Stimulated activated CD8-positive, alpha-beta memory T cell treated with anti-CD3 and anti-CD28 coated beads, Interleukin-7, amount 100 ng/mL, for 24 hours (primary cell): ENCODE data around the gene HGS.
"Not testable (repeated sequence)": the region's sequence is repeated elsewhere in the genome, so short reads cannot be mapped to it uniquely, and the experiment has no call there.

Experiments used
- DNase-seq: peaks from one replicate; pipeline ENCODE4 v3.0.0-alpha.2; 2020; ENCODE audit warnings: low read depth

Gene HGS

DNA sequence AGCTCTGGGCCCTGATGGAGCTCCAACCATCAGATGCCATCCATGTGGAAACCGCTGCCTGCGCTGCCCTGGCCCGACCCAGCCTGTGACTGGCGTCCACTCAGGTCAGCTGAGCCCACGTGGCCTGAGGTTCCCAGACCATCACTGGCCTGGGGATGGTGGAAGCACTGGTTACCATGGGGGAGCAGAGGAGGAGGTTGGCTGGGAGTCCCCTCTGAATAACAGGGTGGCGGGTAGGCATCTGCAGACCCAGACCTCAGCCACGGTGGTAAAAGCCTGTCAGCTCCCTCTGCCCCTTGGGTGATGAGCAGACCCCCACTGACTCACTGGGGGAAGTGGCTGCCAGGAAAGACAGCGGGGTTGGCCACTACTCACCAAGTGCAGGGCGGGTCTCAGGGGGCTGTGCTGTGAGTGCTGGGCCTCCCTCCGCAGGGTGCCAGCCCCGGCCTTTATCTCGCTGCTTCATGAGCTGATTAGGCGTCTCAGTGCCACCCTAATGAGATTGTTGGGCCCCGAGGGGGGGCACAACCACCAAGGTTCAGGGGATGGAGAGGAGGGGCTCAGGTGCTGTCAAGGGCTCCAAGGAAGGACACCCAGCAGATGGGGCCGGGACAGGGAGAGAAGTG lies 27.6 kb upstream of the HGS start, which contains the start of gene PDE6G:
TSS of gene PDE6G (minus strand) at position 425 of the 626 bp plus-strand sequence. CDS start 3,237 bp downstream, outside the sequence.
- DNase-seq = no peak

- DNase-seq = no peak
These were observed 27.0 kb upstream of the HGS start for GRCh38 chr17:81656835-81657234.

DNA sequence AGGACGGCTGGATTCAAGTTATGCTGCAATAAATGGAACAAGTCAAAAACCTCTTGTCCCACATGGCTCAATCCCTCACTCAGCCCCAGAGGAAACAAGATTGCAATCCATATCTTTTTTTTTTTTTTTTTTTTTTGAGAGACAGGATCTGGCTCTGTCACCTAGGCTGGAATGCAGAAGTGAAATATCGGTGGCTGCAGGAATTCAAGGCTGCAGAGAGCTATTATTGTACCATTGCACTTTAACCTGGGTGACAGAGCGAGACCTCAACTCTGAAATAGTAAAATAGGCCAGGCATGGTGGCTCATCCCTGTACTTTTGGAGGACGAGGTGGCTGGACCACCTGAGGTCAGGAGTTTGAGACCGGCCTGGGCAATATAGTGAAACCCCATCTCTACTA lies 24.8 kb upstream of the HGS start:
- no peak for DNase-seq

GRCh38 chr17:81660441-81660840 lies 23.4 kb upstream of the HGS start:
- DNase-seq = no peak

DNA sequence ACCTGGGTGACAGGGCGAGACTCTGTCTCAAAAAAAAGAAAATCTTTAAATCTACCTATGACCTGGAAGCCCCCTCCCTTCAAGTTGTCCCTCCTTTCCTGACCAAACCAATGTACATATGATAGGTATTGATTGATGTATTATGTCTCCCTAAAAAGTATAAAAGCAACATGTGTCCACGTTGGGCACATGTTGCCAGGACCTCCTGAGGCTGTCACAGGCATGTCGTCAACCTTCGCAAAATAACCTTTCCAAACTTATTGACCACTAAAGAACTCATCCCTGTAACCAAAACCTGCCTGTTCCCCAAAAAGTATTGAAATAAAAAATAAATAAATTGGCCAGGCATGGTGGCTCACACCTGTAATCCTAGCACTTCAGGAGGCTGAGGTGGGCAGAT lies 21.8 kb upstream of the HGS start:
- no peak for DNase-seq

GRCh38 chr17:81664051-81664470 lies 19.8 kb upstream of the HGS start:
- DNase-seq = no peak

DNA sequence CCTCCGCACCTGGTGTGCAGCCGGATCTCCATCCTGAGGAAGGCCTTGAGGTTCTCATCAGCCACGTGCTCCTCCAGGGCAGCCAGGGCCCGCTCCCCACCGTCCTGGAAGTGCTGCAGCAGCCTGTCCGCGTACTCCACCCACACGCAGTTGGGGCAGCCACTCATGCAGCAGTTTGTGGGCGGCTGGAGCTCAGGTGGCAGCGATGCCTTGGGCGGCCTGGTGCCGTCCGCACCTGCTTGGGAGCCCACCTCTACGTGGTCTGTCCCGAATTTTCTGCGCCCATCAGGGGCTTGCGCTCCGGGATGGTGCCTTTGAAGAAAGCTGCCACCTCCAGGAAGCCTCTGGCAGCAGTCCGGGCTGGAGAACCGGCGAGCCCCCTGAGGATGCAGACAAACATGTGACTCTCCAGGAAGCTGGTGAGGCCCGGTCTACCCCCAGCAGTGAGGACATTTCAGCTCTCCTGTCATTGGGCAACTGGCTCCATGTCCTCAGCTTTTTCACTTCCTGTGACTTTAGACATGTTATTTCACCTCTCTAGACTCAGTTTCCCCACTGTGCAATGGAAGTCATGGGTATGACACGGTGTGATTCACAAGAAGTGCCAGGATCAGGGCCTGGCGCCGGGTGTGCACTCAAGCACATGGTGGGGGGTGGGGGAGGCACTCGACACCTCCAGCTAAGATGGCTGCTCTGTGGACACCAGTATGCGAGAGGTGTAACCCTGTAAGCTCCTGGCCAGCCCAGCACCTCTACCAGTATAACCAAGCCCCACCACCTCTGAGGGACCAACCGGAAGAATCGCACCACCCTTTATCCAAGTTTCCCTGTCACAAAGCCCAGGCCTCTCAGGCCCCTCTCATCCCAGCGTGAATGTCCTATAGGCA lies 18.4 kb upstream of the HGS start:
- peak; percentile 46 for DNase-seq

GRCh38 chr17:81666092-81666341 lies 17.8 kb upstream of the HGS start:
- no peak for DNase-seq

DNA sequence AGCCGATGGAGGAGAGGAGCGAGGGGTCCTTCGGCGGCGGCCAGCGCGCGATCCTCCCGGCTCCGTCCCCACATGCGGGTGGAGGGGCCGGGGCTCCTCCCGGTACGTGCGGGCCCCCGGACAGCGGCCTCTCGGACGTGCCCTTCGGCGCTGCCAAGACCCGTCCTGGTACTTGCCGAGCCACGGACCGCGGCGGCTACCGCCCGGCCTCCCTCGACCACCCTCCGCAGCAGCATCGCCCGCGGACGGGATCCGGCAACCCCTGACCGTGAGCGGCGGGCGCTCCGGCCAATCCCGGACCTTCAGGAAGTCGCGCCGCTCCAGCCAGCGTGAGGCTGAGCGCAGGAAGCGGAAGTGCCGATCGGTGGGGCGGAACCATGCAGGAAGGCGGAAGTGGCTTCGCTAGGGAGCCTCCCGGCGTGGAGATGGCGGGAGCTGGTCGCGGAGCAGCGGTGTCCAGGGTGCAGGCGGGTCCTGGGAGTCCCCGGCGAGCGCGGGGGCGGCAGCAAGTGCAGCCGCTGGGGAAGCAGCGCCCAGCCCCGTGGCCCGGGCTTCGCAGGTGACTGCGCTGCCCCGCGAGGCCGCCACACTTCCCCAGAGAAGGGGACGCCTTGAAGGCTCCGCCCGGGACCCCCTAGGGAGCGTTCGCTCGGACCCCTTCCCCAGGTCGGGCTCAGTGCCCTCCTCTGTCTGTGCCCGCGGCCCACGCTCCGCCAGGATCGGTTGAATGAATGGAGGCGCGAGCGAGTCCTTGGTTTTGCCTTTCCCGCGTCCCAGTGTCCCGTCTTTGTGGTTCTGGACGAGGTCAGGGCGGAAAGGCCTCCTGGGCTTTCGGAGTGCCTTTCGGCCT lies 17.2 kb upstream of the HGS start, which contains the start of the genes CCDC137 and OXLD1:
TSS of gene CCDC137 (plus strand) at position 396 of the 850 bp plus-strand sequence. CDS start at position 426, 30 bp downstream.
TSS of gene OXLD1 (minus strand) at position 264 of the 850 bp plus-strand sequence. CDS start at position 236, 28 bp downstream.
- peak; percentile 86 for DNase-seq

GRCh38 chr17:81667754-81668153 lies 16.1 kb upstream of the HGS start:
- no peak for DNase-seq

DNA sequence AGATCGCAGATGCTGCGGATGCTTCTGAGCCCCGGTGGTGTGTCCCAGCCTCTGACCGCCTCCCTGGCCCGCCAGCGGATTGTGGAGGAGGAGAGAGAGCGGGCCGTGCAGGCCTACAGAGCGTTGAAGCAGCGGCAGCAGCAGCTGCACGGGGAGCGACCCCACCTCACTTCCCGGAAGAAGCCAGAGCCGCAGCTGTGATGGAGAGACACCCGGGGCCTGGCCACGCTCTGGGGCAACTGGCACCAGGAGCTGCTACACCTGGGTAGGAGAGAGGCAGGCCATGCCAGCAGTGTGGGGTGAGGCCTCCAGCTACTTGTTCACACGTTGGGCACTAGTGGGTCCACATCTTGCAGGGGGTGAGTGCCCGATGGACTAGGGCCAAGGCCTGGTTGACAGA lies 11.3 kb upstream of the HGS start:
- DNase-seq = no peak

DNA sequence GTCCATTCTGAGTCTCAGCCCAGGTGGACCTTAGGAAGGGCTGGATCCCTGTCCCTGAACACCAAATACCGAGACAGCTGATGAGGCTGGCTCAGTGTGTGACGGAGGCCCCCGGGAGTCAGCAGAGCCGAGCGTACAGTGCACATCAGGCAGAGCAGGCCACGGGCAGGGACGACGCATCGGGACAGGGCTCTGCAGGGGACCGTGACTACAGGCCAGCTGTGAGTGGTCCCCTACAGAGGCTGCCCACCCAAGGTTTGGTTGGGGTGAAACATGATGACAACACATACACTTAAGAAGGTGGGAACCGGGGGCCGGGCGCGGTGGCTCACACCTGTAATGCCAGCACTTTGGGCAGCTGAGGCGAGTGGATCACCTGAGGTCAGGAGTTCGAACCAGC lies 10.9 kb upstream of the HGS start:
- no peak for DNase-seq

GRCh38 chr17:81673561-81674258 lies 10.1 kb upstream of the HGS start:
- no peak for DNase-seq

- not testable (repeated sequence) for DNase-seq
These were observed 8.1 kb upstream of the HGS start for GRCh38 chr17:81675515-81676221.

- DNase-seq = no peak
These were observed 6.9 kb upstream of the HGS start for GRCh38 chr17:81676906-81677305.

DNA sequence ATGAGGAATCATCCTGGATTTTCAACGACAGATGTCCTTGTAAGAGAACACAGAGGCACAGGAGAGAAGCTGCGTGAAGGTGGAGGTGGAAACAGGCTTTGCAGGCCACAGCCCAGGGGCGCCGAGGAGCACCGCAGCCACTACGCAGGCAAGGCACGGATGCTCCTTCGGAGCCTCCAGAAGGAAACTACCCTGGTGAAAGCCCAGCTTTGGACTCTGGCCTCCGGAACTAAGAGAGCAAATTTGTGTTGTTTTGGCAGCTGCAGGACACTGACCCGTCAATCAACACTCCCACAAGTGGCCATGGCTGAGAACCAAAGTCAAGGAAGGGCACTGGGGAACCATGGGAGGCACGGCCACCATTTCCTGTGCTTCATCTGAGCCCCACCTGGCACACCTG lies 3.7 kb upstream of the HGS start:
- DNase-seq = no peak

DNA sequence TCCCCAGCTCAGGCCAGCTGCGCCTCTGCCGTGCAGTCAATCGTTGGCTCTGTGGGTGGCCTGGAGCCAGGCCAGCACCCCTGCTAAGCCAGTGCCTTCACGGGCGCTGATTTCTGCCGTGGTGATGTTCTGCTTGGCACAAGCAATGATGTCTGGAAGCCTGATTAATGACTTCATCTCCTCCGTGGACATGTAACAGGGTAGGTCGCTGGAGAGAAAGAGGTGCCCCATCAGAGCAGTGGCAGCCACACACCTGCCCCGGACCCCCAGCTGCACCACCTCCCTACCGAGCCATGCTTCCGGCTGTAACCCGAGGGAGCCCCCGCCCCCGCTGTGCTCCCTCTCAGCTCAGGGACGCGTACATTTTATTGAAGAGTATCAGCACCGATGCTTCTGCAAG lies 2.1 kb upstream of the HGS start:
- no peak for DNase-seq

- DNase-seq = no peak
These were observed 1.1 kb upstream of the HGS start for GRCh38 chr17:81682565-81683207.

GRCh38 chr17:81683208-81683583 lies 615 bp upstream of the HGS start:
- no peak for DNase-seq

- DNase-seq = no peak
These were observed 666 bp downstream of the HGS start for GRCh38 chr17:81684442-81684911.

- DNase-seq = no peak
These were observed 1.3 kb downstream of the HGS start for GRCh38 chr17:81685108-81685507.
